ENCODE data around the gene CCNH. TPM values are rescaled to one million over a fixed set of nuclear protein-coding genes. Genes with fewer than 3 reads are reported as not detected.

Gene CCNH
- 58.3 and 60.9 TPM in 2 replicates for total RNA-seq

- TF ChIP-seq, protein P1, sequence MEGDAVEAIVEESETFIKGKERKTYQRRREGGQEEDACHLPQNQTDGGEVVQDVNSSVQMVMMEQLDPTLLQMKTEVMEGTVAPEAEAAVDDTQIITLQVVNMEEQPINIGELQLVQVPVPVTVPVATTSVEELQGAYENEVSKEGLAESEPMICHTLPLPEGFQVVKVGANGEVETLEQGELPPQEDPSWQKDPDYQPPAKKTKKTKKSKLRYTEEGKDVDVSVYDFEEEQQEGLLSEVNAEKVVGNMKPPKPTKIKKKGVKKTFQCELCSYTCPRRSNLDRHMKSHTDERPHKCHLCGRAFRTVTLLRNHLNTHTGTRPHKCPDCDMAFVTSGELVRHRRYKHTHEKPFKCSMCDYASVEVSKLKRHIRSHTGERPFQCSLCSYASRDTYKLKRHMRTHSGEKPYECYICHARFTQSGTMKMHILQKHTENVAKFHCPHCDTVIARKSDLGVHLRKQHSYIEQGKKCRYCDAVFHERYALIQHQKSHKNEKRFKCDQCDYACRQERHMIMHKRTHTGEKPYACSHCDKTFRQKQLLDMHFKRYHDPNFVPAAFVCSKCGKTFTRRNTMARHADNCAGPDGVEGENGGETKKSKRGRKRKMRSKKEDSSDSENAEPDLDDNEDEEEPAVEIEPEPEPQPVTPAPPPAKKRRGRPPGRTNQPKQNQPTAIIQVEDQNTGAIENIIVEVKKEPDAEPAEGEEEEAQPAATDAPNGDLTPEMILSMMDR (IDR thresholded peaks at IDR 0.05; ENCODE audit: insufficient read depth, low read depth, low read length): no peak
- peak; percentile 99 for DNase-seq (ENCODE audit: low read depth)
- H3K4me3 ChIP-seq (ENCODE audit: low read depth, low read length): peak within 1 kb of the TSS; percentile 97
Observed at GRCh38 chr5:87412630-87413342, at the start of gene CCNH. CCNH (minus strand) TSS chr5:87412930; CDS start chr5:87412794, 136 bp downstream.

GRCh38 chr5:87457706-87458105, 45.0 kb upstream of the CCNH start:
- no peak overlapping the region for H3K4me3 ChIP-seq (ENCODE audit: low read depth, low read length)
- no peak for DNase-seq (ENCODE audit: low read depth)
- TF ChIP-seq, protein P1 (IDR thresholded peaks at IDR 0.05; ENCODE audit: insufficient read depth, low read depth, low read length): no peak

DNA sequence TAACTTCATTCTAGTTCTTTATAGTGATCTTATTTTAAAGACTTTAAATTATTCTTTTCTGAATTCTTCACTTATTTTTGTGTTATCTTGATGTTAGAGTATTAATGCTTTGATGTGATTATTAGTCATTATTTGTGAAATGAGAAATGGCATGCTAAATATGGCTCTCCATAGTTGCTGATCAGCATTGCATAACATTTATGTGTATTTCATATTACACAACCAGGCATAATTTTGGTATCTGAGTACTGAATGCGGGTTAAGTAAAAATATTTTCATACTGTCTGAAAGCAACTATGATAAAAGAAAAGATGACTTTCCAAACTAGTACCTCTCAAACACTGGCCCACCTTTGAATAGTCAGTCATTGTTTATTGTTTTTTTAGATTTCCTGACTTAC, 41.1 kb upstream of the CCNH start:
- TF ChIP-seq, protein P1 (IDR thresholded peaks at IDR 0.05; ENCODE audit: insufficient read depth, low read depth, low read length): no peak
- DNase-seq (ENCODE audit: low read depth): no peak
- H3K4me3 ChIP-seq (ENCODE audit: low read depth, low read length): no peak overlapping the region

- DNase-seq (ENCODE audit: low read depth): no peak
- TF ChIP-seq, protein P1 (IDR thresholded peaks at IDR 0.05; ENCODE audit: insufficient read depth, low read depth, low read length): no peak
- no peak overlapping the region for H3K4me3 ChIP-seq (ENCODE audit: low read depth, low read length)
Observed at GRCh38 chr5:87452837-87453236, 40.1 kb upstream of the CCNH start.

DNA sequence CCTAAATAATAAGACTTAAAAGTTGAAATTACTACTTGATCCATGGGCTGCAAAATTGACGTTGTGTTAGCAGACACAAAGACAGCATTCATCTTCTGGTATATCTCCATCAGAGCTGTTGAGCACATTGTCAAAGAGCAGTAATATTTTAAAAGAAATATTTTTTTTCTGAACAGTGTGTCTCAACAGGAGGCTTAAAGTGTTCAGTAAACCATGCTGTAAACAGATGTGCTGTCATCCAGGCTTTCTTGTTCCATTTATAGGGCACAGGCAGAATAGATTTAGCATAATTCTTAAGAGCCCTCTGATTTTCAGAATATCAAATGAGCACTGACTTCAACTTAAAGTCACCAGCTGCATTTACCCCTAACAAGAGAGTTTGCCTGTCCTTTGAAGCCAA, 29.7 kb upstream of the CCNH start:
- no peak for DNase-seq (ENCODE audit: low read depth)
- H3K4me3 ChIP-seq (ENCODE audit: low read depth, low read length): no peak overlapping the region
- TF ChIP-seq, protein P1 (IDR thresholded peaks at IDR 0.05; ENCODE audit: insufficient read depth, low read depth, low read length): no peak

DNA sequence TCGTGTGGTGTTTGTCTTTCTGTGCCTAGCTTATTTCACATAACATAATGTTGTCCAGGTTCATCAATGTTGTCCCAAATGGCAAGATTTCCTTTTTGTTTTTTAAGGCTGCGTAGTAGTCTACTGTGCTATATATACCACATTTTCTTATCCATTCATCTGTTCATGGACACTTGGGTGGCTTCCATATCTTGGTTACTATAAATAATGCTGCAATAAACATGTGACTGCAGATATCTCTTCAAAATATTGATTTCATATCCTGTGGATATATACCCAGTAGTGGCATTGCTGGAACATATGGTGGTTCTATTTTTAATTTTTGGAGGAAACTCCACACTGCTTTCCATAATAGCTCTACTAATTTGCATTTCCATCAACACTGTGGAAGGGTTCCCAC, 25.5 kb upstream of the CCNH start:
- TF ChIP-seq, protein P1 (IDR thresholded peaks at IDR 0.05; ENCODE audit: insufficient read depth, low read depth, low read length): no peak
- DNase-seq (ENCODE audit: low read depth): no peak

GRCh38 chr5:87437724-87438123, 25.0 kb upstream of the CCNH start:
- TF ChIP-seq, protein P1 (IDR thresholded peaks at IDR 0.05; ENCODE audit: insufficient read depth, low read depth, low read length): no peak
- no peak overlapping the region for H3K4me3 ChIP-seq (ENCODE audit: low read depth, low read length)
- DNase-seq (ENCODE audit: low read depth): no peak

More for the DNA sequence above, 25.5 kb upstream of the CCNH start:
- no peak overlapping the region for H3K4me3 ChIP-seq (ENCODE audit: low read depth, low read length)
